GM12878 (cell line): Measurements from ENCODE around the gene SBNO2. TPM values are rescaled to one million over a fixed set of nuclear protein-coding genes. Genes with fewer than 3 reads are reported as not detected.
A peak's percentile ranks its signal among the peaks of the same experiment; 100 is the strongest.

ENCODE experiments used
- ASH2L ChIP-seq: fragments of 300-600, 200-600 bp; sonication (generic); IDR thresholded peaks from 2 replicates; pipeline ENCODE4 v1.6.1; 2017; ENCODE audit warnings: low read depth, mild to moderate bottlenecking, borderline replicate concordance
- BRCA1 ChIP-seq: IDR thresholded peaks from 2 replicates; pipeline ENCODE4 v1.6.1; 2011; ENCODE audit warnings: low read depth, low read length, improper control_type of control experiment
- CEBPZ ChIP-seq: fragments of 150-350 bp; IDR thresholded peaks from 2 replicates; pipeline ENCODE4 v1.6.1; 2016; ENCODE audit warnings: low read depth, low read length
- CREM ChIP-seq: IDR thresholded peaks from 2 replicates; pipeline ENCODE4 v1.6.1; 2014; ENCODE audit warnings: antibody characterized with exemption, low read depth
- EED ChIP-seq: sonication (generic); IDR thresholded peaks from 2 replicates; pipeline ENCODE4 v1.6.1; 2016; ENCODE audit warnings: antibody characterized with exemption, low read depth
- HDGF ChIP-seq: fragments of 450-650 bp; IDR thresholded peaks from 2 replicates; pipeline ENCODE4 v1.6.1; 2016; ENCODE audit warnings: antibody characterized with exemption
- JUND ChIP-seq: IDR thresholded peaks from 2 replicates; pipeline ENCODE4 v1.6.1; 2012; ENCODE audit warnings: low read depth, mild to moderate bottlenecking, low read length, improper control_type of control experiment, moderate library complexity
- LARP7 ChIP-seq: fragments of 450-650 bp; IDR thresholded peaks from 2 replicates; pipeline ENCODE4 v1.6.1; 2017; ENCODE audit warnings: mild to moderate bottlenecking
- MEF2A ChIP-seq: IDR thresholded peaks from 2 replicates; pipeline ENCODE4 v1.6.1; 2011; ENCODE audit warnings: low read depth, mild to moderate bottlenecking, low read length, moderate library complexity; ENCODE audit not compliant: insufficient read depth
- NFXL1 ChIP-seq: fragments of 450-650 bp; IDR thresholded peaks from 2 replicates; pipeline ENCODE4 v1.6.1; 2017; ENCODE audit warnings: antibody characterized with exemption, mild to moderate bottlenecking, borderline replicate concordance
- NKRF ChIP-seq: fragments of 450-650 bp; conservative IDR thresholded peaks from 2 replicates; pipeline ENCODE4 v1.6.1; 2017; ENCODE audit warnings: mild to moderate bottlenecking, moderate library complexity
- POLR2AphosphoS5 ChIP-seq: IDR thresholded peaks from 2 replicates; pipeline ENCODE4 v1.6.1; 2011; ENCODE audit warnings: mild to moderate bottlenecking, low read length, inconsistent platforms
- SKIL ChIP-seq: fragments of 450-650 bp; IDR thresholded peaks from 2 replicates; pipeline ENCODE4 v1.6.1; 2017; ENCODE audit warnings: mild to moderate bottlenecking, low read depth, inconsistent platforms; ENCODE audit not compliant: poor library complexity, severe bottlenecking
- SMARCA5 ChIP-seq: fragments of 450-650 bp; IDR thresholded peaks from 2 replicates; pipeline ENCODE4 v1.6.1; 2017; ENCODE audit warnings: mild to moderate bottlenecking
- SP1 ChIP-seq: IDR thresholded peaks from one replicate; pipeline ENCODE4 v1.6.1; 2011; ENCODE audit warnings: low read depth, low read length
- SRF ChIP-seq, 2 experiments: IDR thresholded peaks; 2 replicates each; pipeline ENCODE4 v1.6.1; 2011; ENCODE audit warnings: low read depth in 2 of 2, low read length in 2 of 2, mild to moderate bottlenecking in 1 of 2, moderate library complexity in 1 of 2
- STAT3 ChIP-seq: IDR thresholded peaks from 2 replicates; pipeline ENCODE4 v1.6.1; 2011; ENCODE audit warnings: low read depth, low read length, improper control_type of control experiment
- SUPT20H ChIP-seq: IDR thresholded peaks from 2 replicates; pipeline ENCODE4 v1.6.1; 2011; ENCODE audit warnings: low read depth, mild to moderate bottlenecking, low read length, moderate library complexity, borderline replicate concordance; ENCODE audit not compliant: control insufficient read depth
- WRNIP1 ChIP-seq: IDR thresholded peaks from 2 replicates; pipeline ENCODE4 v1.6.1; 2011; ENCODE audit warnings: low read depth, low read length, improper control_type of control experiment, borderline replicate concordance
- ZSCAN29 ChIP-seq: fragments of 450-650 bp; IDR thresholded peaks from 2 replicates; pipeline ENCODE4 v1.6.1; 2017; ENCODE audit warnings: mild to moderate bottlenecking, moderate library complexity
- polyA plus RNA-seq, 11 experiments: library from polyadenylated mRNA; depleted of rRNA in 4 of 11; unstranded in 6 of 11; stranded (reverse) in 5 of 11; fragments of >200 nt; fragmentation: Nextera tagmentation in 4 of 11; fragmentation: Illumina TruSeq in 1 of 11; extraction: Ambion mirVana in 4 of 11; extraction: Trizol in 1 of 11; gene quantifications; 1 replicate in 1 of 11; 2 replicates in 10 of 11; pipeline versions ENCODE4 v1.2.1 to v1.2.3, GENCODE V29; 2011 to 2016; ENCODE audit warnings: inconsistent platforms in 2 of 11, missing spikeins in 2 of 11, low read depth in 1 of 11
- total RNA-seq, 4 experiments: library from RNA; depleted of rRNA in 3 of 4; stranded (reverse); fragments of >200 nt in 3 of 4; fragmentation: Illumina TruSeq in 1 of 4; extraction: Trizol in 1 of 4; gene quantifications; 2 replicates each; pipeline versions ENCODE4 v1.2.1 to v1.2.3, GENCODE V29; 2013 to 2021

Gene SBNO2
- total and polyA plus RNA-seq, 10 of the 15 experiments (the other 5 are each of a cell fraction or from before 2014, with no cell fraction given) = 0.08 to 44.6 (median 5.4) TPM

GRCh38 chr19:1131718-1132551 lies 42.1 kb downstream of the SBNO2 start (continued):
- no peak for TF ChIP-seq MEF2A
- peak; percentile 8; the same call in 1 of the 2 replicates for TF ChIP-seq BRCA1
- TF ChIP-seq CREM = peak; percentile 43; the same call in 1 of the 2 replicates
- no peak for TF ChIP-seq SRF (IDR thresholded peaks at IDR 0.05; ENCODE audit: low read depth in 2 of 2, low read length in 2 of 2)
- no peak for TF ChIP-seq STAT3
- TF ChIP-seq SMARCA5 = 0 out of 2 replicates have a peak, but pooled peaks have one; percentile 18
- no peak for TF ChIP-seq NFXL1
- TF ChIP-seq NKRF = peak; percentile 69; the same call in 1 of the 2 replicates
- TF ChIP-seq SUPT20H = no peak
- TF ChIP-seq SP1 = no peak
- no peak for TF ChIP-seq ASH2L
- TF ChIP-seq CEBPZ = no peak
- TF ChIP-seq EED = peak; percentile 12; the same call in 1 of the 2 replicates
- TF ChIP-seq JUND = no peak
- no peak for TF ChIP-seq ZSCAN29
- no peak; the same call in 1 of the 2 replicates for TF ChIP-seq LARP7
- TF ChIP-seq POLR2AphosphoS5 = no peak
- TF ChIP-seq SKIL = no peak
- no peak for TF ChIP-seq HDGF
- no peak for TF ChIP-seq WRNIP1
